GM19468 (cell line): Measurements from ENCODE around the gene SMARCC2.

Experiments used
- ATAC-seq: cut with Tn5 transposase; IDR thresholded peaks from one replicate; pipeline ENCODE4 v1.9.1; 2021; ENCODE audit warnings: mild to moderate bottlenecking, moderate library complexity, moderate number of reproducible peaks; ENCODE audit not compliant: unreplicated experiment; ENCODE audit errors: extremely low read depth

Gene SMARCC2

GRCh38 chr12:56154246-56154771 is 35.0 kb downstream of the SMARCC2 start:
- ATAC-seq, result no peak

- no peak for ATAC-seq
These were observed 35.6 kb downstream of the SMARCC2 start for GRCh38 chr12:56153678-56154065.

- ATAC-seq, result no peak
These were observed 36.3 kb downstream of the SMARCC2 start for GRCh38 chr12:56152756-56153677.

- ATAC-seq, result peak; percentile 70
These were observed 37.0 kb downstream of the SMARCC2 start, which contains the start of gene MYL6B for GRCh38 chr12:56152132-56152755. Gene MYL6B, plus strand, starts transcription at chr12:56152587. Its CDS starts 1,332 bp downstream, at chr12:56153919.

- peak; percentile 24 for ATAC-seq
These were observed 37.6 kb downstream of the SMARCC2 start for GRCh38 chr12:56151672-56152131.

GRCh38 chr12:56150563-56150962 is 38.7 kb downstream of the SMARCC2 start:
- no peak for ATAC-seq

- ATAC-seq, result no peak
These were observed 42.5 kb downstream of the SMARCC2 start for GRCh38 chr12:56146492-56147460.

- ATAC-seq, result no peak
These were observed 44.1 kb downstream of the SMARCC2 start for GRCh38 chr12:56145217-56145616.

- ATAC-seq, result no peak
These were observed 45.4 kb downstream of the SMARCC2 start for GRCh38 chr12:56143870-56144269.

- ATAC-seq, result no peak
These were observed 46.1 kb downstream of the SMARCC2 start for GRCh38 chr12:56143217-56143616.

- ATAC-seq, result no peak
These were observed 47.1 kb downstream of the SMARCC2 start for GRCh38 chr12:56141946-56142784.

- no peak for ATAC-seq
These were observed 51.3 kb downstream of the SMARCC2 start for GRCh38 chr12:56137853-56138571.

- no peak for ATAC-seq
These were observed 54.4 kb downstream of the SMARCC2 start for GRCh38 chr12:56134897-56135296.

- ATAC-seq, result no peak
These were observed 58.4 kb downstream of the SMARCC2 start for GRCh38 chr12:56130876-56131275.

GRCh38 chr12:56129942-56130495 is 59.3 kb downstream of the SMARCC2 start:
- ATAC-seq, result no peak

- ATAC-seq, result no peak
These were observed 59.9 kb downstream of the SMARCC2 start for GRCh38 chr12:56129206-56129941.

GRCh38 chr12:56128670-56129205 is 60.5 kb downstream of the SMARCC2 start:
- no peak for ATAC-seq
